Renal cortical epithelial cell (primary cell): Measurements from ENCODE around the gene CDC42BPA. TPM values are rescaled to one million over a fixed set of nuclear protein-coding genes. Genes with fewer than 3 reads are reported as not detected.
"Not testable (repeated sequence)": the region's sequence is repeated elsewhere in the genome, so short reads cannot be mapped to it uniquely, and the experiment has no call there.

Experiments used
- DNase-seq: peaks from one replicate; pipeline ENCODE4 v3.0.0-alpha.2; 2011; ENCODE audit warnings: low read depth
- total RNA-seq: library from RNA; depleted of rRNA; stranded (reverse); fragments of >200 nt; gene quantifications from 2 replicates; pipeline ENCODE4 v1.2.3, GENCODE V29; 2014

The CDC42BPA gene
- total RNA-seq, 1 donor from 2014 or later, result 63.5 TPM

- DNase-seq, result no peak
Observed at GRCh38 chr1:227308367-227309336, 9.6 kb downstream of the CDC42BPA start.

- DNase-seq, result peak; percentile 21
Observed at GRCh38 chr1:227306689-227307088, 11.6 kb downstream of the CDC42BPA start.

- DNase-seq, result peak; percentile 9
Observed at GRCh38 chr1:227305894-227306626, 12.2 kb downstream of the CDC42BPA start.

GRCh38 chr1:227304665-227305064 is 13.6 kb downstream of the CDC42BPA start:
- DNase-seq, result no peak

- DNase-seq, result no peak
Observed at GRCh38 chr1:227303662-227304061, 14.6 kb downstream of the CDC42BPA start.

GRCh38 chr1:227300682-227301081 is 17.6 kb downstream of the CDC42BPA start:
- DNase-seq, result no peak

GRCh38 chr1:227299688-227300087 is 18.6 kb downstream of the CDC42BPA start:
- DNase-seq, result peak; percentile 17

GRCh38 chr1:227299241-227299627 is 19.1 kb downstream of the CDC42BPA start:
- DNase-seq, result peak; percentile 63

GRCh38 chr1:227298512-227299240 is 19.6 kb downstream of the CDC42BPA start:
- no peak for DNase-seq

GRCh38 chr1:227297073-227297793 is 21.1 kb downstream of the CDC42BPA start:
- DNase-seq, result no peak

GRCh38 chr1:227295609-227296008 is 22.7 kb downstream of the CDC42BPA start:
- DNase-seq, result no peak

GRCh38 chr1:227285745-227286144 is 32.5 kb downstream of the CDC42BPA start:
- no peak for DNase-seq

- DNase-seq, result no peak
Observed at GRCh38 chr1:227281371-227281770, 36.9 kb downstream of the CDC42BPA start.

GRCh38 chr1:227280836-227281235 is 37.5 kb downstream of the CDC42BPA start:
- DNase-seq, result no peak

GRCh38 chr1:227276156-227276693 is 42.1 kb downstream of the CDC42BPA start:
- DNase-seq, result not testable (repeated sequence)

GRCh38 chr1:227273557-227273956 is 44.7 kb downstream of the CDC42BPA start:
- peak; percentile 54 for DNase-seq

GRCh38 chr1:227272428-227272827 is 45.9 kb downstream of the CDC42BPA start:
- no peak for DNase-seq

- DNase-seq, result no peak
Observed at GRCh38 chr1:227270554-227270953, 47.7 kb downstream of the CDC42BPA start.

- DNase-seq, result no peak
Observed at GRCh38 chr1:227268943-227269342, 49.3 kb downstream of the CDC42BPA start.

GRCh38 chr1:227265891-227266290 is 52.4 kb downstream of the CDC42BPA start:
- DNase-seq, result no peak

- no peak for DNase-seq
Observed at GRCh38 chr1:227263869-227264268, 54.4 kb downstream of the CDC42BPA start.
